ENCODE results near the gene TNN.

The TNN gene

DNA sequence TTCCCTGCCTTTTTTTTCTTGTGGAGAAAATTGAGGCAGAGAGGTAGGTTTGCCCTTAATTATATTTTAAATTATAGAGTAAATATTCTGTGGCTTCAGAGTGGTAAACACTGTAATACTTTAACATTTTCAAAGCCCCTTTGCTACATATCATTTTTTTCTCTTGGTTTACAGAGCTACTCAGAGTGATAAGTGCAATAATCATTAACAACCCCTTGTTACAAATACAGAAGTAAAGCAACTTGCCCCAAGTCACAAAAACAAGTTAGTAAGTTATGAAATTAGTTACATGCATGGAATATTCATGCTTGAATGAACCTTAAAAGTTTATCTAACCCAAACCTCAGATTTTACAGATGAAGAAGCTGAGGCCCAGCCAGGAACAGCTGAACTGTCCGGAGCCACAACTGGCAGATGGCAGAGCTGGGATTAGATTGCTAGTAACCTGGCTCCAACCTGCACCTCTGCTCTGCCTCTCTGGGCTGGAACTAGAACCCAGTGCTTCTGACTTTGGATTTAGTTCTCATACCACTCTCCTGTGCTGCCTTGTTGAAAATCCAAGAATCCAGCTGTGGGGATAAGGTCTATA lies 48.7 kb downstream of the TNN start:
- DNase-seq, result no peak

DNA sequence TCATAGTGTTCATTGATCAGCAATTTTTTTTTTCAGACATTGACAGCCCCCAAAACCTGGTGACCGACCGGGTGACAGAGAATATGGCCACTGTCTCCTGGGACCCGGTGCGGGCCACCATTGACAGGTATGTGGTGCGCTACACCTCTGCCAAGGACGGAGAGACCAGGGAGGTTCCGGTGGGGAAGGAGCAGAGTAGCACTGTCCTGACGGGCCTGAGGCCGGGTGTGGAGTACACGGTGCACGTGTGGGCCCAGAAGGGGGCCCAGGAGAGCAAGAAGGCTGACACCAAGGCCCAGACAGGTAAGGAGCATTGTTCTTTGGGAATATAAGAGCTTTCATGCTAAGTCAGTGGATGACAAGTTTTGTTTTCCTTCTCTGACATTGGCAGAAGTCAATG lies 49.3 kb downstream of the TNN start:
- DNase-seq, result no peak

DNA sequence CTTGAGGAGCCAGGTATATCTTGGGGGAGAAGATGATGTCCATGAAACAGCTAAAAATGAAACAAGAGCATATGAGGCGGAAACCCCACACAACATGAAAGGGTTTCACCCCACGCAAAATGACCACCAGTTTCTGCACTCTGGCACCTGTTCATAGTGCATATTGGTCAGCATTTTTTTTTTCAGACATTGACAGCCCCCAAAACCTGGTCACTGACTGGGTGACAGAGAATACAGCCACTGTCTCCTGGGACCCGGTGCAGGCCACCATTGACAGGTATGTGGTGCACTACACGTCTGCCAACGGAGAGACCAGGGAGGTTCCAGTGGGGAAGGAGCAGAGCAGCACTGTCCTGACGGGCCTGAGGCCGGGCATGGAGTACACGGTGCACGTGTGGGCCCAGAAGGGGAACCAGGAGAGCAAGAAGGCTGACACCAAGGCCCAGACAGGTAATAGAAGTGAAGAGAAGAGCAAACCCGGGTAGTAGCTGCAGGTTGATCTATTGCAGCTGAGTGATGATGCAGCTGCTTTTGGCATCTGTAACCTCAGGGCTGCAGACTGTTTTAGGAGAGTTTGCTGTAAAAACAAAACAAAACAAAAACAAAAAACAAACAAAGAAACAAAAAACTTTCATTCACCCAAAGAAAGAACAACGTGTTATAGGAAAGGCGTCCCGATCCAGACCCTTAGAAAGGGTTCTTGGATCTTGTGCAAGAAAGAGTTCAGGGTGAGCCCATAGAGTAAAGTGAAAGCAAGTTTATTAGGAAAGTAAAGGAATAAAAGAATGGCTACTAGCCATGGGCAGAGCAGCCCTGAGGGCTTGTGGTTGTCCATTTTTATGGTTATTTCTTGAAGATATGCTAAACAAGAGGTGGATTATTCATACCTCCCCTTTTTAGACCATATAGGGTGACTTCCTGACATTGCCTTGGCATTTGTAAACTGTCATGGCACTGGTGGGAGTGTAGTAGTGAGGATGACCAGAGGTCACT lies 51.0 kb downstream of the TNN start:
- DNase-seq, result no peak

DNA sequence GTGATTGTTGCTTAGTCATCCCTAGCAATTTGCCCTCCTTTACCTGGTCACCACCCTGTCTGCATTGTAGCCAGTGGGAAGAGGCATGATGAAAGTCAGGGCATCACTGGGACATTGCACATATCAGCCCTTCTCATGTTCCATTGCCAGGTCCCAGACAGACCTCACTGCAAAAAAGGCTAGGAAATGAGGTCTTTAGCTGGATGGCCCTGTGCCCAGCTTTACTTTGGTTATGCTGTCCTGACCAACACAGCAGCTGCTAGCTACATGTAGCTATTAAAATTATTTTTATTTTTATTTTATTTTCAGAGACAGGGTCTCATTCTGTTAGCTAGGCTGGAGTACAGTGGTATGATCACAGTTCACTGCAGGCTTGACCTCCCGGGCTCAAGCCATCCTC lies 52.9 kb downstream of the TNN start:
- DNase-seq, result no peak

DNA sequence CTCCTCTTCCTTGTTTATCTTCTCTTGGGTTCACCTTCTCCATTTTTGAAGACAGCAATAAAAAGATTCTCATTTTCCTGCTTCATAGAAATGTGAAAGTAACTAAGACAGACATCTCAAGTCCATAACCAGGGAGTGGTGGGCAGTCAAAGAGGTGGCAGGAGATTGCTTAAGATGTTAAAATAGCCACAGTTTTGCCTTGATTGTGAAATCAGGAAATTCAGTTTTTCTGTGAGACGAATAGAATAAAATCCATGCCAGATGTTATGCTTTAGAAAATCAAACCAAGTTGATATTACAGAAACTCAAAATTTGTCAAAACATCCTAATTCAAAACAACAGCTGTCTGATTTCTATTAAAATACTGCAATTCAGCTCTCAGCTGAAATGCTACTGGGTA lies 57.2 kb downstream of the TNN start:
- no peak for DNase-seq

DNA sequence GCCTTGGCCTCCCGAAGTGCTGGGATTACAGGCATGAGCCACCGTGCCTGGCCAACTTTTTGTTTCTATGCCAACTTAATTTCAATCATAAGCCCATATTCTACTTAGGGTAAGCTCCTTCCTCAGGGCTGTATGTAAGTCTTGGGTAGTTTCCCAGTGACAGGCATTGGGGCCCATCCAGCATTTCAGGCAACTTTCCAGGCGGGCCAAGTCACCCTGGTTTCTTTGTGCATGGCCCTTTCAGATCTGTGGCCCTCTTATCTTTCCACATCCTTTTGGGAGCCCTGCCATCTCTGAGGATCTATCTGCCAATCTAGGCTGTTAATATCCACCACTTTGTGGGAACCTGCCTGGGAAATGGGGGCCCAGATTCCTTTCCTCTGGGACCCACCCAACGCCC lies 58.7 kb downstream of the TNN start:
- DNase-seq, result no peak

DNA sequence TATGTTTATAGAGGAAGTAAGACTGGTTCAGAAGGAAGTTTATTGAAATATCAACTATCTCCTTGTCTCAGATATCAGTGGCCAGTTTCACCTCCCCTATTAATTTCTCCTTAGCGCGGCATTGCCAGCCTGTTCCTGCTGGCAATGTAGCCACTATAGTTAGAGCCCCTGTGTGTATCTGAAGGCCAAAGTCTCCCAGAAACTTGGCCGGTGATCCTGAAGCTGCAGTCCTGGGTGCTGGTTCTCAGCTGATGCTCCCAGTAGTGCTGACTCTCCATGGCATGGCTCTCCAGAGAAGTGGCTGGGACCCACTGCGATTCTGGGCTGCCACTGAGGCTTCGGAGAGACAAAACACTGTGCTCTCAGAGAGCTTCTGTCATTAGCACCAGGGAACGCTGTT lies 59.9 kb downstream of the TNN start:
- no peak for DNase-seq

DNA sequence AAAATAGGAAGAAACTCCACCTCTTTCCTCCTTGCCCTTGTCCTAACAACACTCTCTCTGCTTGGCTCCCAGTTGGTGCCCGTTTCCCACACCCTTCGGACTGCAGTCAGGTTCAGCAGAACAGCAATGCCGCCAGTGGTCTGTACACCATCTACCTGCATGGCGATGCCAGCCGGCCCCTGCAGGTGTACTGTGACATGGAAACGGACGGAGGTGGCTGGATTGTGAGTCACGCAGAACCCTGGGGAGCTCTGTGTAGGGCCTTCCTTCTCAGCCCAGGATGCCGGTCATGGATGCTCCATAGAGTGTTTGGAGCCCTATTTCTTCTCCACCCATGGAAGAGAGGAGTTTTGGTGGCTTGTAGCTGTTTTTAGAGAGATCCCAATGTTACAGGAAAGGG lies 60.9 kb downstream of the TNN start:
- DNase-seq, result no peak

DNA sequence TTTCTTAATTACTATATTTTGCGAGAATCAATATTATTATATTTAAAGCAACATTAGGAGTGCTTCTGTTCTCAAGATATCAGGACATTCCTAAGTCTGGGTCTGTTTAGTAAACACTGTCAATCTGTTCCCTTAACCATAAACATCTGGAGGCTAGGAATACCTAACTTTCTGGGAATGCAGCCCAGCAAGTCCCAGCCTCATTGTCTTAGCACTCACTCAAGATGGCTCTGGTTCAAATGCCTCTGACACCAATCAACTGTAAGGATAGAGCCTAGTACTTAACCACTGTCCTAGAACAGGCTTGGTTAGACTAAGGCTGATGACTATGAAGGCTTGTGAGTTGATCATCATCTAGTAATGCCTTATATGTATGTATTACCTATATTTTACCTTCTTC lies 61.5 kb downstream of the TNN start:
- DNase-seq, result peak; percentile 41

DNA sequence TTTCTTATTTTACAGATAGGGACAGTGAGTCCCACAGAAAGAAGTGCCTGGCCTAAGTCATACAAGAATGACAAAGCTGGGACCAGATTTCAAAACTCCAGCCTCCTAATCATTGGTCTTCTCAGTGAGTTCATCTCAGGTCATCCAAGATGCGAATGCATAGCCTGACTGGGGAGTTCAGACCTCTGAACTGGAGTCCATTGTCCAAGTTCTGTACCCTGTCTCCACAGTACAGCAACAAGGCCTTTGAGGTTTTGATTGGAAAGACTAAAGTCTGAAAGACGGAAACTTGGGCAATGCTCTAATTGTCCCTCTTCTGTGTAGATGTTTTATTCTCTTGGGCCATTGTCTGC lies 62.0 kb downstream of the TNN start:
- DNase-seq, result no peak

DNA sequence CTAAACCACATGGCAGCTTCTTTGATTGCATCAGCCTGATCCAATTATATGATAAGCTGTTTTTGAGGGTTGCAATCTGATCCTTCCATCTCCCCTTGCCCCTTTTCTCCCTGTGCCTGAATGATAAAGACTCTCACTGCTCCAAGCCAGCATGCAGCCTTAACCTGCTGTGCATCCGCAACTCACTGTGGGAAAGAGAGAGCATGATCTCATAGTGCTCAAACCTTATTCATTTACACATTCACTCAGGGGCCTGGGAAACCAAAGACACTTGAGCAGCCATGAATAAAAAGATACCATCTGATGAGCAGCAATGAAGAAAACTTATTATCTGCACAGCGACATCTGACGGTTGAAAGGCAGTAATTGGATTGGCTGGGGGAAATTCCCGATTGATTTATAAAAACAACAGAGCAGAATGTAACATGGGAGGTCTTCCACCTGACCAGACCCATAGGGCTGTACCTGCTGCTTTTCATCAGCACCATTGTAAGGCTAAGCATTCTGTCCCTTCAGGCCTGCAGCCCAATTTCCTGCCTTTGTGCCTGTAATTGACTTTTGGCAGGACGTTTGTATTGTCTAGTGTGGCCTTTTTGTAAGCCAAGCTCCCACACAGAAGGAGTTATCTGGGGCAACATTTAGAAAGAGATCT lies 62.5 kb downstream of the TNN start:
- peak; percentile 71 for DNase-seq

DNA sequence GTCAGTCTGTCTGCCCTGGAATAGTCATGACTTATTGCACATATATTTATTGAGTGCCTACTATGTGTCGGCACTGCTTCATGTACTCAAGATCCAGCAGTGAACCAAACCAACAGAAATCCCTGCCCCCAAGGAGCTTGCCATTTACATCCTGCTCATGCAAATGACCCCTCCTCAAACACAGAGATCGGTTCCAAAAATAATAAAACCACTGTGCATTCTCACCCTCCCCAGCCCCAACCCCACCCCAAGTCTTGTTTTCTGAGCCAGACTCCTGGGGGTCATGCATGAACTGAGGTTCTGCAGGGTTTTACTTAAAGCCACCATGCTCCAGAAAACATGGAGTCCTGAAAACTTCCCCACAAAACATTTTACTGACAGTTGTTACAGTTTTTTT lies 63.0 kb downstream of the TNN start:
- no peak for DNase-seq

DNA sequence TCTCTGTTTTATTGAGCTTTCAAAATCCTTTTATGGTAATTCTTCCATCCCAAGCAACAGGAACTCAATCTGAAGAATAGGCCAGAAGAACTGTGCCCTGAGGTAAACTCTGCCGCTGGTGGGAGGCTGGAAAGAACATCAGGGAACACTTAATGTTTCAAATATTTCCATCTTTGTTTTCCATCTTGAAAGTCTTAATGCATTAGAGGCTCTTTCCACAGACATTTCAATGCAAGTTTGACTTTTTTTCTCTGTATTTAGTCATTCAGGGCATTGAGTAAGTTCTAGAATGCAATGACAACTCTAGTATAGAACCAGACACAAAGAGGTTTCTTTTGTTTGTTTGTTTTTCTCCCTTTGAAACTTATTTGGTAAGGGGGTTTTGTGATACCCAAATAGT lies 63.5 kb downstream of the TNN start:
- no peak for DNase-seq

DNA sequence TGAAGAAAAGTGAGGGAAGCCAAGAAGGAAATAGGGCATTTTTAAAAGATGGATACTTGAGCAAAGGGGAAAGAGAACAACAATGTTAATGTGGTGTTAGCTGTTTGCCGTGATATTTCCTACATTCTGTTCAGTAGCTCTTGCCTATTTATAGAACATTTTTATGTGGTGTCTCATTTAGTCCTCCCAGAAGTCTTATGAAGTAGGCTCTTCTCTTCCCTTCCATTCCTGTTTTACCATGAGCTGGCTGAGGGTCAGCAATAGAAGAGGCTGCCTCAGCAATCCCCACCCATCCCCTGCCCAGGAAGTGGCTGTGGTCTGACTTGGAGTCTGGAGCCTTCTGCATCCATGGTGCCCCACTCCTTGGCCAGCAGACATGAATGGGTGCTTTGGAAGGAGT lies 64.8 kb downstream of the TNN start:
- DNase-seq, result no peak

DNA sequence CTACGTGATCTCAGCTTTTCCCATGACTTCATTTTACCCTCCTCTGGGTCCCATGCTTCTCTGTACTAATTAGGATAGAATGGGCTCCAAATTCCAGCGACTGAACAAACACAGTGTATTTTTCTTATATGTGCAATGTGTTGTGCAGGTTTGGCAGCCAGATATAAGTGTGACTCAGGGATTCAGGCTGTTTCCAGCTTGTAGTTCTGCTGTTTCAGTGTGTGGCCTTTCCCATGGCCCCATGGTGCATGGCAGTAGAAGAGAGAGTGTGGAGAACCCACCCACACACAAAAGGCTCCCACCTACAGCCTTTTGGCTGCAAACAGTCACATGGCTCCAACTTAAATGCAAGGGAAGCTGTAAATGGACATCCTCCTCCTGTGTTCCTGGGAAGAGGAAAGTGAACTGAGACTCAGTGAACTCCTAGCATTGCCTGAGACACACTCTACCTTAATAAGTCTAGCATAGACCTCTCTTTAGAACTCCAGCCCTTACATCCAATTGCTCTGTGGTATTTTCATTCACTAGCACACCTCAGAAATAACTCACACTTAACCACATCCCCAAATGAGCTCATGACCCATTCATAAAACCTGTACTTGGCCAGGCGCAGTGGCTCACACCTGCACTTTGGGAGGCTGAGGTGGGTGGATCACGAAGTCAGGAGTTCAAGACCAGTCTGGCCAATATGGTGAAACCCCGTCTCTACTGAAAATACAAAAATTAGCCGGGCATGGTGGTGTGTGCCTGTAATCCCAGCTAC lies 66.2 kb downstream of the TNN start:
- DNase-seq, result no peak

DNA sequence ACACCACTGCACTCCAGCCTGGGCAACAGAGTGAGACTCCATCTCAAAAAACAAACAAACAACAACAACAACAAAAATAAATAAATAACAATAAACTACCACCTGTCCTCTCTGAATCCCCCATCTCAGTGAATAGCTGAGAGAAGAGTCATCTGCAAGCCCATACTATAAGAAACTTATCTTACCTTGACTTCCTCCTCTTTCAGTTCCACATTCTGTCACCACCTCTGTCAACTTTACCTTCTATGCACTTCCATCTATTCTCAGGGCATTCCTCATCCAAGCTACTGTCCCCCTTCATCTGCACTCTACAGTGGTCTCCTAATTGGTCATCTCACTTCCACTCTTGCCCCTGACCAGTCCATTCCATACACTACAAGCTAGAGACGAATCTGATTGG lies 66.9 kb downstream of the TNN start:
- DNase-seq, result no peak

DNA sequence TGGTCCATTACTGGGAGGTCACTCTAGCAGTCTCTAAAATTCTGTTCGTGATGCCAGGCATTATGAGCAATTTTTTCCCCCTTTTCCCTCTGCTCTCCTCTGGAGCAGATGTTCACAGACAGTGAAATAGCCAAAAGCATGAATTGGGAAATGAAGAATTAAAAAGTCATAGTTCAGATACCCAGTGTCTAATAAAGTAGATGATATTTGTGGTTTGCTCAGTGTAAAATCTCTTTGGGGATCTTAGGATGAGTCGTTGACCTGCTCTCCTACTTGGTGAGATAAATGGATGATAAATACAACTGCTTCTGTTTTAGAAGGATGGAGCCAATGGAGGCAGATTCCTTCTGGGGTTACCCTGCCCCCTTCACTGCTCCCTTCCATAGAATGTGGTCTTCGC lies 68.6 kb downstream of the TNN start:
- no peak for DNase-seq

DNA sequence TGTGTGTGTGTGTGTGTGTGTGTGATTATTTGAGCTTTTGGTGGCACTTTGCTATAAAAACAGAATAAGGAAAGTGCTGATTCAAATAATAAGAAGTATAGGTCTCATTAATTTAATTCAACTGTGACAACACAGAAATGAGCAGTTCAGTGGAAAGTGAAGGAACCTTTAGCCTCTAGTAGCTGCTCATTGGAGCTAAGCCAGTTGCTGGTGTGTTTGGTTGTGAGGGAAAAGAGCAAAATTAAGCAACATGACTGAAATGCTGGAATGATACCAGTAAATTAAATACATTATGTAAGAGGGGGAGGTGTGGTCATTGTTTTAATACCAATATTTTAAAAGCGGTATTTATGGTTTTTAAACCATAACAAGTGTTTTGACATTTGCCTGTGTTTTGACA lies 69.7 kb downstream of the TNN start:
- no peak for DNase-seq

DNA sequence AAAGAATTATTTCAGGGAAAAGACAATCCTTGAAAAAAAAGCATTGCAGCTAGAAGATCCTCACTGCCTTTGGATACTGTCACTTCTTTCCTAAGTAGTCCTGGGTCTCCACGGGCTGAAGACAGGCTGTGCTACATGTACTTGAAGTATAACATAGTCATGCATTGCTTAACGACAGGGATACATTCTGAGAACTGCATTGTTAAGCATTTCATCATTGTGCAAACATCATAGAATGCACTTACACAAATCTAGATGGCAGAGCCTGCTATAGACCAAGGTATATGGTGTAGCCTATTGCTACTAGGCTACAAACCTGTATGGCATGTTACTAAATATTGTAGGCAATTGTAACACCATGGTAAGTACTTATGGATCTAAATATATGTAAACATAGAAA lies 70.9 kb downstream of the TNN start:
- no peak for DNase-seq

DNA sequence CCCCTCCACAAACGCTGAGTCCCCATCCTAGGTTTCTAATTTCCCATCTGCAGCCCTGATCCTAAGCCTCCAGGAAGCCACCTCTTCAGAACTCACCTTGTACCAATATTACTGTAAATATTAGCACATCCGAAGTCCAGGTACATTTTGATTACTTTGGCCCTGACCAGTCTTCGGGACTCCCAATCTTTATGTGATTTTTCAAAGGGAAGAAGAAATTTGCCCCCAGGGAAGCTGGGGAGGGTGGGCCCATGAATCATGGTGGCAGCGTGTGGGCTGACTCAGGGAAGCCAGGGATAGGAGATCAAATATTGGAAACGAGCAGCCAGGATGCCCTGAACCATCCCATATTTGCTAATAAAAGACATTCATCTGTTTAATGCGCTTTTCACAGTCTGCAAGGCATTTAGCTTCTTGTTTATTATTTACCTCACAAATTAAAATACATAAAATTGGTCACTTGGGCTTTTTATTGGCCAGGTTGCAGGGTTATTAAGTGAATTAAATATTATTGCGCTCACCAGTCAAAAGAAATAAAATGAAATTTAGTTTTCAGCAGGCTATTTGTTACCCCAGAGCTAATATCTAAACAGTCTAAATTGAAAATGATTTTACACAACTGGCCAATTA lies 78.4 kb downstream of the TNN start:
- DNase-seq, result no peak

DNA sequence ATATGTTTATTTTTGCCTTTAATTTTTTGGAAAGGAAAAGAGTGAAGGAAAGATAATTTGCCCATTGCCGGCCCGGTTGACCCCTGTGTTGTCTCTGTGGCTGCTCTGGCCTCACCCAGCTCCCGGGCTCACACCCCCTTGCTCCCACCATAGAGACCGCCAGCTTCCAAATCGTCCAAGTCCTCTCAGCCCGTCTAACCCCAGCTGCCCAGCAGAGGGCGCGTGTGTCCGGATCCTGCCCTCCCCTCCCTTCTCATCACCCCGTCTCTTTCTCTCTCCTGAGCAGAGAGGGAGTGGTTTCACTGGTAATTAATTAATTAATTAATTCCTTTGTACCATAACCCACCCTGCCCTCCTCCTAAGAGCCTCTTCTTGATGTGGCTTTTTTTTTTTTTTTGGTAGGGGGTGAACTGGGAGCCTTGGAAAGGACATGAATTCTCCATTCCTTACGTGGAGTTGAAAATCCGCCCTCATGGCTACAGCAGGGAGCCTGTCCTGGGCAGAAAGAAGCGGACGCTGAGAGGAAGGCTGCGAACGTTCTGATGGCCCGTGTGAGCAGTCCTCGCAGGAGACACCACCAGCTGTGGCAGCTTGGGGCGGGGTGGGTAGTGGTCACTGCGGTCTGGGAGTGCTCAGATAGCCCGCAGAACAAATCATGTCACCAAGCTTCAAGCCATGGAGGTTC lies 79.0 kb downstream of the TNN start:
- peak; percentile 69 for DNase-seq

DNA sequence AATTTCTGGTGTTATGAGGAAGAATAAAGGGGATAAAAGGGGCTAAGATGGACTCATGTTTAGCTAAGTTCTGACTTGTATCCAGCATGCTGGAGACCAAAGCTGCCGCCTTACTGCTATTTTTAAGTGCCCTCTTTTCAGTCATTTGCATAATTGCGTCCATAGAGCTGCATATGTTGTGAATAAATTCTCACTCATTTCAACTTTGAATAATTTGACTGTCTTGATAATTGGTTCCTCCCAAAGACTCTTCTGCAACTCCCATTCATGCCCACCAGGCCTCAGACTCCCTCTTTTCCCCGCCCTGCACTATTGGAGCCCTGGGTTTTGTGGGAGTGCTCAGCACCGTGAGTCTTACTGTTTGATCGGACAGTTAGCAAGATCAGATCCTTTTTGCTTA lies 79.9 kb downstream of the TNN start:
- DNase-seq, result no peak
